ENCODE data around the gene FBH1. TPM values are rescaled to one million over a fixed set of nuclear protein-coding genes. Genes with fewer than 3 reads are reported as not detected.

Gene FBH1
- total and polyA plus RNA-seq, 10 of the 15 experiments (the other 5 are each of a cell fraction or from before 2014, with no cell fraction given): 6.1 to 67.6 (median 47.2) TPM

GRCh38 chr10:5941579-5941978, 51.5 kb downstream of the FBH1 start:
- Histone ChIP-seq H3K27me3 (replicated peaks in 1 of 2; ENCODE audit: control insufficient read depth in 2 of 2, insufficient read depth in 2 of 2, low read length in 1 of 2) (no peaks in the 10 kb centered on the region), H3K36me3 (ENCODE audit: control insufficient read depth in 2 of 2, insufficient read depth in 2 of 2, low read length in 1 of 2) (peaks cover 5 to 6% of the 10 kb centered on the region in 2 experiments; a peak in 3 of 4 replicates), H3K27ac (ENCODE audit: control insufficient read depth, insufficient read depth) (no peak overlapping the region), H3K4me3 (no peak overlapping the region), H3K4me1 (ENCODE audit: control insufficient read depth, insufficient read depth, low read length) (no peaks in the 10 kb centered on the region), H2AFZ (ENCODE audit: control insufficient read depth, low read depth, low read length) (no peak overlapping the region), H3K79me2 (ENCODE audit: control insufficient read depth, insufficient read depth, low read length) (no peaks in the 10 kb centered on the region), H3K9me3 (replicated peaks; ENCODE audit: control insufficient read depth, insufficient read depth, low read length) (no peaks in the 10 kb centered on the region; the same call in 1 of the 3 replicates), H4K20me1 (ENCODE audit: control insufficient read depth, insufficient read depth) (no peaks in the 10 kb centered on the region), H3K4me2 (ENCODE audit: control insufficient read depth, insufficient read depth) (no peak overlapping the region), H3K9ac (ENCODE audit: control insufficient read depth, insufficient read depth, low read length) (no peak overlapping the region)
- intact Hi-C loops (cut with micrococcal nuclease; ENCODE audit: unreplicated experiment) (no loop called here), in situ Hi-C loops (cut with MboI) (no loop called here)
- no TSS peak for BruUV-seq (replicated peaks)
- DNase-seq (ENCODE audit: low read depth, low spot score): no peak
- ChIA-PET RAD21 (ENCODE audit: unreplicated experiment) (no interaction called here), SMC1A (ENCODE audit: uncharacterized antibody, unreplicated experiment) (interaction anchor here (0.7 to 0.9 kb wide), 2 partner anchors 17 to 647 kb away, joined by 3 read pairs; no protein-coding TSS in a partner anchor), POLR2A (no interaction called here), CTCF (no interaction called here)
- no peak for ATAC-seq
- no peak for FAIRE-seq
- WGBS (ENCODE audit: insufficient coverage, insufficient replicate concordance, low lambda C conversion rate, missing lambda C conversion rate): 67% methylated on average over 7 of the region's 7 CpGs
- TF ChIP-seq RAD51 (IDR thresholded peaks at IDR 0.05): no peak
- TF ChIP-seq SPI1 (IDR thresholded peaks at IDR 0.05; ENCODE audit: borderline replicate concordance, insufficient read depth, low read depth, low read length): no peak
- TF ChIP-seq EP300 (IDR thresholded peaks at IDR 0.05; ENCODE audit: borderline replicate concordance in 1 of 2, control insufficient read depth in 1 of 2, low read depth in 2 of 2, low read length in 2 of 2): no peak
- no peak for TF ChIP-seq TCF7 (IDR thresholded peaks at IDR 0.05; ENCODE audit: borderline replicate concordance)
- TF ChIP-seq ZNF274 (IDR thresholded peaks at IDR 0.05; ENCODE audit: insufficient read depth, insufficient read length): no peak
- no peak for TF ChIP-seq BHLHE40 (IDR thresholded peaks at IDR 0.05; ENCODE audit: borderline replicate concordance in 1 of 2, low read depth in 2 of 2, low read length in 1 of 2)
- no peak for TF ChIP-seq ATF2 (IDR thresholded peaks at IDR 0.05; ENCODE audit: low read length)
- no peak for TF ChIP-seq NR2C2 (IDR thresholded peaks at IDR 0.05; ENCODE audit: borderline replicate concordance, control insufficient read depth, insufficient read length, low read depth)
- TF ChIP-seq TCF12 (IDR thresholded peaks at IDR 0.05; ENCODE audit: low read depth, low read length): no peak
- no peak for TF ChIP-seq RFX5 (IDR thresholded peaks at IDR 0.05; ENCODE audit: low read depth, low read length)
- no peak for TF ChIP-seq MYB (IDR thresholded peaks at IDR 0.05; ENCODE audit: borderline replicate concordance, low read depth, low read length)
- TF ChIP-seq PBX3 (IDR thresholded peaks at IDR 0.05; ENCODE audit: insufficient replicate concordance, low read depth, low read length): no peak
- TF ChIP-seq FOS (IDR thresholded peaks at IDR 0.05; ENCODE audit: borderline replicate concordance, extremely low read depth, insufficient read length): no peak
- no peak for TF ChIP-seq CUX1 (IDR thresholded peaks at IDR 0.05; ENCODE audit: insufficient replicate concordance, low read depth, low read length)
- TF ChIP-seq MLLT1 (IDR thresholded peaks at IDR 0.05): no peak

All from GM12878 (cell line).